ENCODE measurements around the gene NDUFV2. TPM values are rescaled to one million over a fixed set of nuclear protein-coding genes. Genes with fewer than 3 reads are reported as not detected.

The NDUFV2 gene
- total RNA-seq, 3 donors from 2014 or later (not counting 1 experiment from before 2014, with no cell fraction given), result 137 to 188 (median 154) TPM

GRCh38 chr18:9182852-9183399 is 80.4 kb downstream of the NDUFV2 start:
- Histone ChIP-seq H3K4me3 (ENCODE audit: low read length) (no peak overlapping the region), H3K36me3 (ENCODE audit: control insufficient read depth, insufficient read depth, low read length) (peaks cover 5% of the 10 kb centered on the region), H3K4me1 (ENCODE audit: control insufficient read depth, insufficient read depth, low read length) (no peaks in the 10 kb centered on the region), H3K27me3 (ENCODE audit: control insufficient read depth, insufficient read depth, low read length) (no peaks in the 10 kb centered on the region), H3K27ac (ENCODE audit: low read length) (no peak overlapping the region), H3K9me3 (ENCODE audit: control insufficient read depth, insufficient read depth, low read length) (no peaks in the 10 kb centered on the region)
- TF ChIP-seq CTCF (IDR thresholded peaks at IDR 0.05), result no peak
- Mint-ChIP-seq H3K27me3 (ENCODE audit: low read depth in 2 of 2) (no peaks in the 10 kb centered on the region), H3K9me3 (no peaks in the 10 kb centered on the region), H3K27ac (peak overlapping the region in 1 of 2 donors; percentile 62), H3K36me3 (no peaks in the 10 kb centered on the region), H3K4me3 (no peak overlapping the region), H3K4me1 (peaks cover 38 to 59% of the 10 kb centered on the region in 2 donors)
- intact Hi-C loops (cut with micrococcal nuclease), result no loop called here
- no peak for ATAC-seq
- no peak for DNase-seq
- WGBS (ENCODE audit: insufficient coverage), result 83% methylated on average over 3 of the region's 5 CpGs

Other genes with a start within 250 kb of the NDUFV2 start
- 100 to 1,000 TPM; 136 to 148 (median 141) TPM for gene ANKRD12, start 34.1 kb downstream of the NDUFV2 start, total RNA-seq
- gene TWSG1, start 232.1 kb downstream of the NDUFV2 start, total RNA-seq, result 1 to 10 TPM; 3.4 to 7.3 (median 5.6) TPM

Measured in natural killer cell (primary cell).